WI38 (cell line): ENCODE results near the gene LYPD6B.

Experiments used
- H3K4me3 ChIP-seq: 2 replicates; pipeline ENCODE4 v1.5.1; 2011; ENCODE audit warnings: low read depth, mild to moderate bottlenecking, control low read depth, low read length
- CTCF ChIP-seq: IDR thresholded peaks from 2 replicates; pipeline ENCODE4 v1.5.1; 2012; ENCODE audit warnings: low read depth, mild to moderate bottlenecking, control low read depth, low read length

LYPD6B gene

GRCh38 chr2:149084924-149085795 is 46.7 kb downstream of the LYPD6B start:
- no peak for TF ChIP-seq CTCF
- H3K4me3 ChIP-seq = no peak overlapping the region

- TF ChIP-seq CTCF = no peak
- no peak overlapping the region for H3K4me3 ChIP-seq
Measured at GRCh38 chr2:149087751-149088150, 49.3 kb downstream of the LYPD6B start.

- TF ChIP-seq CTCF = no peak
- H3K4me3 ChIP-seq = no peak overlapping the region
Measured at GRCh38 chr2:149089068-149089467, 50.6 kb downstream of the LYPD6B start.

GRCh38 chr2:149090706-149091105 is 52.2 kb downstream of the LYPD6B start:
- no peak overlapping the region for H3K4me3 ChIP-seq

GRCh38 chr2:149093579-149093978 is 55.1 kb downstream of the LYPD6B start:
- TF ChIP-seq CTCF = no peak
- no peak overlapping the region for H3K4me3 ChIP-seq

More at GRCh38 chr2:149090706-149091105, 52.2 kb downstream of the LYPD6B start:
- TF ChIP-seq CTCF = no peak

- no peak for TF ChIP-seq CTCF
- no peak overlapping the region for H3K4me3 ChIP-seq
Measured at GRCh38 chr2:149094217-149095015, 55.9 kb downstream of the LYPD6B start.

GRCh38 chr2:149098701-149099100 is 60.2 kb downstream of the LYPD6B start:
- TF ChIP-seq CTCF = no peak
- no peak overlapping the region for H3K4me3 ChIP-seq
